HG03159 (cell line): ENCODE measurements around the gene OBP2A.
"Not testable (repeated sequence)": the region's sequence is repeated elsewhere in the genome, so short reads cannot be mapped to it uniquely, and the experiment has no call there.

ENCODE experiments used
- ATAC-seq: cut with Tn5 transposase; IDR thresholded peaks from one replicate; pipeline ENCODE4 v1.9.1; 2021; ENCODE audit warnings: mild to moderate bottlenecking, moderate library complexity; ENCODE audit not compliant: unreplicated experiment

Gene OBP2A

DNA sequence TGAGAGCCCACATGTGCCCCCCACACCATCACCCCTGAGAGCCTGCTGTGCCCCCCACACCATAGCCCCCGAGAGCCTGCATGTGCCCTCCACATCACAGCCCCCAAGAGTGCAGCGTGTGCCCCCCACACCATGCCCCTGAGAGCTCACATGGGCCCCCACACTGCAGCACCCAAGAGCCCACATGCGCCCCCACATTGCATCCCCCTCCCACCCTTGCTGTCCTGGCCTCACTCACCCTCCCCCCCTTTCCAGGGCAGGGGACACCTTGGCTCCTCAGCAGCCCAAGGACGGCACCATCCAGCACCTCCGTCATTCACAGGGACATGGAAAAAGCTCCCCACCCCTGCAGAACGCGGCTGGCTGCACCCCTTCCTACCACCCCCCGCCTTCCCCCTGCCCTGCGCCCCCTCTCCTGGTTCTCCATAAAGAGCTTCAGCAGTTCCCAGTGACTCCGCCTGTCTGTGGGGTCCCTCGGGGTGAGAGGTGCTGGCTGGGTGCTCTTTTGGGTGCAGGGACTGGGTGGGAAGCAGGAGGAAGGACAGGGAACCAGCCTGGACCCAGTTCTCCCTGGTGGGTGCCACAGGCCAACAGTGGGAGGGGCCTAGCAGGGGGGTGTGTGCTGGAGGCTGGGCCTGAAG is 19.7 kb upstream of the OBP2A start:
- ATAC-seq = no peak

GRCh38 chr9:135526730-135527571 is 19.0 kb upstream of the OBP2A start:
- ATAC-seq = no peak

DNA sequence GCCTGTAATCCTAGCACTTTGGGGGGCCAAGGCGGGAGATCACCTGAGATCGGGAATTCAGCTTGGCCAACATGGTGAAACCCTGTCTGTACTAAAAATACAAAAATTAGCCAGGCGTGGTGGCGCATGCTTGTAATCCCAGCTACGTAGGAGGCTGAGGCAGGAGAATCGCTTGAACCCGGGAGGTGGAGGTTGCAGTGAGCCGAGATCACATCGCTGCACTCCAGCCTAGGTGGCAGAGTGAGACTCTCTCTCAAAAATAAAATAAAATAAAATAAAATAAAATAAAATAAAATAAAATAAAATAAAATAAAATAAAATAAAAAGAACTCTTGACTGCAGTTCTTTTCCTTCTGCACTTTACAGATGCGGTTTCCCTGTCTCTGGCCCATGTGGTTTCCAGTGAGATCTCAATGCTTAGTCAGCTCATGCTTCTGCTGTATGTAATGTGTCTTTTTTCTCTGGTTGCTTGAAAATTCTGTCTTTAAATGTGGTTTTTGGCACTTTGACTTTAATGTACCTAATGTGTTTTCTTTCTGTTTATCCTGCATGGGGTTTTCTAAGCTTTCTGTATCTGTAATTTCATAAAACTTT is 17.0 kb upstream of the OBP2A start:
- not testable (repeated sequence) for ATAC-seq

- no peak for ATAC-seq
These were observed 15.8 kb upstream of the OBP2A start for GRCh38 chr9:135530146-135530545.

- no peak for ATAC-seq
These were observed 14.8 kb upstream of the OBP2A start for GRCh38 chr9:135531096-135531495.

- ATAC-seq = no peak
These were observed 12.8 kb upstream of the OBP2A start for GRCh38 chr9:135533113-135533512.

DNA sequence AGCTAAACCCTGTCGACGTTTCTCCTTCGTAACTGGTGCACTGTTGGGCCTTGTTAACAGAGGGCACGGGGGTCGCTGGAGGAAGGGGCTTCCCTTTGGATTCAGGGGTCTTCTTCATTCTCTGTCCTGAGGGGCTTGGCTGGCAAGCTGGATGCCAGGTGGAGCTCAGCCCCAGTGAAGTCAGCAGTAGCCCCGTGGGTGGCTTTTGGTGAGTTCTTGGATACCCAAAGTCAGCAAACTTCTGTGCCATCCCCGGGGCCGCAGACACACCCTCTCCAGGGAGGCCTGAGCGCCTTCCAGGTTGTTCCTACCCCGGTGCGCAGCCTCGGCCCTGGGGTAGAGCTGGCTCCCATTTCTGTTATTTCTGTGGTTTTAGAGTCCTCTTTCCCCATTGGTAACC is 12.3 kb upstream of the OBP2A start:
- ATAC-seq = no peak

DNA sequence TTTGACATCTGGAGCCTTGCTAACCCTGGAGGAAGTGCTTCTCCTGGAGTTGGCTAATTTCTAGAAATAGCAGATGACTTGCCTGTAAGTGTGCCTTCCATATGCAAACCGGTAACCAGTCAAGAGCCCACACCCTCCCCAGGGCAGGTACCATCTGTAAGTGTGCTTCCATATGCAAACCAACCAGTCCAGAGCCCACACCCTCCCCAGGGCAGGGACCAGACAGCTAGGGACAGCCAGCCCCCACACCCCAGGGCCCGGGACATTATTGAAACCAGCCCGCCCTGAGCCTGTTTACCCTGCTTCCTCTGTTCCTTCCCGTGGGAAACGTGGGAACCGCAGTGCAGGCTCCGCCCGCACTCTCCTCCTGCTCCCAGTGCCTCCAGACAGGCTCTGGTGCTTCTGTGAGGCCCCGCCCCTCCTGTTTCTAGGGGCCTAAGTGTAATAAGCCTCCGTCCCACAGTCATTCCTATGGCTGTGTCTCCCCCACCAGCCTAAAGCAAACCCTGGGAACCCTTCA is 11.7 kb upstream of the OBP2A start:
- ATAC-seq = not testable (repeated sequence)

GRCh38 chr9:135534826-135535225 is 11.1 kb upstream of the OBP2A start:
- ATAC-seq = not testable (repeated sequence)

DNA sequence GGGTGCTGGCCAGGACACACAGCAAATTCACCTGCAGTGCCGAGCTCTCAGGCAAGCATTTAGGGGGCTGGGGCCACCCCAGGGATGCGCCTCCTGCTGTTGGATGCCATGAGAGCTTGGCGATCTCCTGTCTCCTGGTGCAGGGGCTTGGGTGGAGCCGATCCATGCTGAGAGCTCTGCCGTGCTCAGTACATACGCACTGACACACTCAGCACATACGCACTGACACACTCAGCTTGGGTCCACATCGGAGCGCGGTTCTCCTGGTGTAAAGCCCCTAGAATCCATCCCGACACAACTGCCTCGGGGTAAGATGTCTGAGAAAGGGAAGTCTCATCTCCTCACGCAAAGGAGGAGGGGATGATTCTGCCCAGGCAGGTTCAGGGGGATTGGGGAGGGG is 10.3 kb upstream of the OBP2A start:
- ATAC-seq = not testable (repeated sequence)

DNA sequence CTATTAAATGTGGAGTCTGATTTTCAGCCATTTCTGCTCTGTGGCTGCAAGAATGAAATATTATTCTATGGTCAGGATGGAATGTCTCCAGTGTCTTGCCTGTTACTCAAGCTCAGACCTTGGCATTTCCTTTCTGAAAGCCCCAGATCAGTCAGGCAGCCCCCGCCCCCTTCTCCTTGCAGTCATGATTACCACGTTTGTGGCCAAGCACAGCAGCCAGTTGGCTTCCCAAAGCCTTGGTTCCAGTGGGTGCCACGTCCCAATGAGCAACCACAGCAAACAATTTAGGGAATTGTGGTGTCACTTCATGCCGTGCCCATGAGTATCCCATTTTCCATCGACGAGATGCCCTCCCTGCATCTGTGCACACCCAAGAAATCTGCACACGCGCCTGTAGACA is 9.7 kb upstream of the OBP2A start:
- no peak for ATAC-seq

GRCh38 chr9:135543262-135543894 is 2.5 kb upstream of the OBP2A start:
- not testable (repeated sequence) for ATAC-seq

- no peak for ATAC-seq
These were observed 818 bp upstream of the OBP2A start for GRCh38 chr9:135544981-135545635.

DNA sequence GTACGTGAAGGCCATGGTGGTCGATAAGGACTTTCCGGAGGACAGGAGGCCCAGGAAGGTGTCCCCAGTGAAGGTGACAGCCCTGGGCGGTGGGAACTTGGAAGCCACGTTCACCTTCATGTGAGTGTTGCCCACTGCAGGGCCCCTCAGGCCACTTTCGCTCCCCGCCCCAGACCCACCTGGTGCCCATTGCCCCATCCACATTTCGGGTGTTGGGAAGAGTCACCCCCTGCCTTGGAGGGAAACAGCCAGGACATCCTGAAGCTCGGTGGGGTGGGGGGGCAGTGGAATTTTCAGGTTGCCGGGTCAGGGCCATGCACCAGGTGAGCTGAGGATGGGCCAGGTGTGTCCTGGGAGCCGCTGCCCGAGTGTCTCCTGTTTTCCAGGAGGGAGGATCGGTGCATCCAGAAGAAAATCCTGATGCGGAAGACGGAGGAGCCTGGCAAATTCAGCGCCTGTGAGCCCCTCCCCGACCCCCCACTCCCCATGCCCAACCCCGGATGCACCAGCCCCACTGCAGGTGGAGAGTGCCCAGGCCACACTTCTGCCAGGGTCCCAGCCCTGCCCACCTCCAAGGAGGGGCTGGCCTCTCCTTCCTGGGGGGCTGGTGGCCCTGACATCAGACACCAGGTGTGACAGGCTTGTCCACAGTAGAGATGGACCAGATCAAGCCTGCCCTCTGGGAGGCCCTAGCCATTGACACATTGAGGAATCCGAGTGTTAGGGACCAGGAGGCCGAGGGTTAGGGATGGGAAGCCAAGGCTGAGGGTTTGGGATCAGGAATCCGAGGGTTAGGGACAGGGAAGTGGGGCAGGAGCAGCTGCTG is 1.1 kb downstream of the OBP2A start:
- not testable (repeated sequence) for ATAC-seq

DNA sequence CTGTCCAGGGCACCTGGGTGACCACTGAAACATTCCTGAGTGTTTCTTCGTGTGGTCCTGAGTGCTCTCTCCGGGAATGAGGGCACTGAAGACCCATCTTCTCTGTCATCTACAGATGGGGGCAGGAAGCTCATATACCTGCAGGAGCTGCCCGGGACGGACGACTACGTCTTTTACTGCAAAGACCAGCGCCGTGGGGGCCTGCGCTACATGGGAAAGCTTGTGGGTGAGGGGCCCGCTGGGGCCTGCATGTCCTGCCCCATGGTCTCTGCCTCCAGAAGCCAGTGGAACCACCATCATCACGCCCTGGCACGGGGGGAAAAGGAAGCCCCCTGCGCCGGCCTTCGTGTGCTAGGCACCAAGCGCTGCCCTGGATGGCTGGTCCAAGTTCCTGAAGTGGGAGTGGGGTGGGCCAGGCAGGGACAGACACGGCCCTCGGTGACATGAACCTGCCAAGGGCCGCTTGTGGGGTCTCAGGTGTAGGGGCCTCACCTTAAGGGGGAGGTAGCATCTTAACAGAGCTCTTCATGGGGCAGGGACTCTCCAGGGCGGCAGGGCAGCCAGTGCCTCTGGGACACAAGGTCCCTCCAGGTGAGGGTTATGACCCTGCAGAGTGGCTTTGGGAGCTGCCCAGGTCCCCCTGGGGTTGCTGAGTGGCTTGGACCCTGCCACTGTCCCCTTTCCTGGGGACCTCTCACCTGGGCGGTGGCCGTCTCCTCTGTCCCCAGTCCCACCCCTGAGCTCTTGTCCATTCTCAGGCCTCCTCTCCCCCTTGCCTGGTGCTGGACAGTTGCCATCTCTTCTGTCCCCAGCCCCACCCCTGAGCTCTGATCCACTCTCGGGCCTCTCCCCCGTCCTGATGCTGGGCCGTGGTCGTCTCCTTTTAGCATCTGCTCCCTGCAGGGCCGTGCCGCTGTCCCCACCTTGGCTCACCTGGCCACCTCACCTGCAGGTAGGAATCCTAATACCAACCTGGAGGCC is 2.1 kb downstream of the OBP2A start:
- ATAC-seq = no peak

GRCh38 chr9:135549478-135550343 is 3.8 kb downstream of the OBP2A start:
- not testable (repeated sequence) for ATAC-seq

DNA sequence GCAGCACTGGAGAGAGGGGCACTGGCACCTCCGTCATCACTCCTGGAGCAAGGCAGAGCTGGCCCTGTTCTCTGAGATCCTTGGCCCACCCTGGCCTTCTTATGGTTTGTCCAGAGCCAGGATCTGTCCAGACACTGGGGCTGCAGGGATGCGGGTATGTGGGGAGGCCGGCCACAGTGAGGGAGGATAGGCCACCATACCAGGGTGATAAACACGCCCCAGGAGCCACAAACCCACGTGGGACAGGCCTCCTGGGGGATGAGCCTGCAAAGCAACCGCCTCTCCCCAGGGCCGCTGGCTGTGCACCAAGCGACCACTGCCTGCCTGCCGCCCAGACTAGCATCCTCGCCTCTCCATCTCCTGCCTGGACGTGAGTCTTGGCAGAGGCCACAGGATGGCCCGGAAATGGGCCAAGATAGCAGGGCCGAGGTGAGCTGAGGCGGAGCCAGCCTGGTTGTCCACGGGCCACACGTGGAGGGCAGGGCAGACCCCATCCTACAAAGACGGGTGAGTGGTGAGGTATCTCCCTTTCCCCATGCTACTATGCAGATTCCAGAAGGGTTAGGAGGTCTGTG is 4.5 kb downstream of the OBP2A start:
- no peak for ATAC-seq
